Parathyroid adenoma (tissue), 2 donors: Measurements from ENCODE around the gene SNTN.
"Not testable (repeated sequence)": the region's sequence is repeated elsewhere in the genome, so short reads cannot be mapped to it uniquely, and the experiment has no call there.

Experiments used
- H2AFZ ChIP-seq: fragments of 300-600 bp; sonication (generic); one replicate; pipeline ENCODE4 v1.7.0; 2017; ENCODE audit warnings: antibody characterized with exemption, mild to moderate bottlenecking
- H3K27ac ChIP-seq: fragments of 300-600 bp; sonication (generic); one replicate; pipeline ENCODE4 v1.7.0; 2017
- H3K27me3 ChIP-seq: fragments of 300-600 bp; sonication (generic); one replicate; pipeline ENCODE4 v1.7.0; 2017; ENCODE audit warnings: low read length; ENCODE audit not compliant: control insufficient read depth, insufficient read depth
- H3K36me3 ChIP-seq: fragments of 300-600 bp; sonication (generic); one replicate; pipeline ENCODE4 v1.7.0; 2017; ENCODE audit warnings: low read length; ENCODE audit not compliant: control insufficient read depth, insufficient read depth
- H3K4me1 ChIP-seq: fragments of 300-600 bp; sonication (generic); one replicate; pipeline ENCODE4 v1.7.0; 2017; ENCODE audit warnings: control low read depth
- H3K4me2 ChIP-seq: fragments of 300-600 bp; sonication (generic); one replicate; pipeline ENCODE4 v1.7.0; 2017; ENCODE audit warnings: low read length
- H3K4me3 ChIP-seq: fragments of 300-600 bp; sonication (generic); one replicate; pipeline ENCODE4 v1.7.0; 2017; ENCODE audit warnings: low read depth, low read length
- H3K79me2 ChIP-seq: fragments of 300-600 bp; sonication (generic); one replicate; pipeline ENCODE4 v1.7.0; 2017; ENCODE audit warnings: control low read depth
- H3K9ac ChIP-seq: fragments of 300-600 bp; sonication (generic); one replicate; pipeline ENCODE4 v1.7.0; 2017; ENCODE audit warnings: mild to moderate bottlenecking
- H3K9me3 ChIP-seq: fragments of 300-600 bp; sonication (generic); one replicate; pipeline ENCODE4 v1.7.0; 2017; ENCODE audit warnings: low read length; ENCODE audit not compliant: control insufficient read depth
- TF ChIP-seq, protein P1 (sequence below): fragments of 300-600 bp; sonication (generic); IDR thresholded peaks from one replicate; pipeline ENCODE4 v1.7.0; 2017; ENCODE audit warnings: antibody characterized with exemption, mild to moderate bottlenecking
- donor health status: primary hyperparathyroidism.

The SNTN gene

DNA sequence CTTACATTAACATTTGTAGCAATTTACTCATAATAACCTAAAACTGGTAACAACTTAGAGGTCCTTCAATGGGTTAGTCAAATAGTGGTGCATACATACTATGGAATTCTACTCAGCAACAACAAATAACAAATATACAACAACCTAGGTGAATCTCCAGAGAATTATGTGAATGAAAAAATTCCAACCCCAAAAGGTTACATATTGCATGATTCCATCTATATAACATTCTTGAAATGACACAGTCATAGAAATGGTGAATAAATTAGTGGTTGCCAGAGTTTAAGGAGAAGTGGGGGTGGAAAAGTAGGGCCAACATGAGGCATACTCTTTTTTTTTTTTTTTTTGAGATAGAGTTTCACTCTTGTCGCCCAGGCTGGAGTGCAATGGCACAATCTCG lies 12.7 kb upstream of the SNTN start:
- Histone ChIP-seq H3K9me3 (no peaks in the 10 kb centered on the region), H3K4me3 (no peak overlapping the region), H3K4me2 (no peak overlapping the region), H3K9ac (no peak overlapping the region), H2AFZ (no peak overlapping the region), H3K27me3 (no peaks in the 10 kb centered on the region), H3K27ac (no peak overlapping the region), H3K36me3 (no peaks in the 10 kb centered on the region), H3K4me1 (no peaks in the 10 kb centered on the region), H3K79me2 (no peaks in the 10 kb centered on the region)
- TF ChIP-seq, protein P1, sequence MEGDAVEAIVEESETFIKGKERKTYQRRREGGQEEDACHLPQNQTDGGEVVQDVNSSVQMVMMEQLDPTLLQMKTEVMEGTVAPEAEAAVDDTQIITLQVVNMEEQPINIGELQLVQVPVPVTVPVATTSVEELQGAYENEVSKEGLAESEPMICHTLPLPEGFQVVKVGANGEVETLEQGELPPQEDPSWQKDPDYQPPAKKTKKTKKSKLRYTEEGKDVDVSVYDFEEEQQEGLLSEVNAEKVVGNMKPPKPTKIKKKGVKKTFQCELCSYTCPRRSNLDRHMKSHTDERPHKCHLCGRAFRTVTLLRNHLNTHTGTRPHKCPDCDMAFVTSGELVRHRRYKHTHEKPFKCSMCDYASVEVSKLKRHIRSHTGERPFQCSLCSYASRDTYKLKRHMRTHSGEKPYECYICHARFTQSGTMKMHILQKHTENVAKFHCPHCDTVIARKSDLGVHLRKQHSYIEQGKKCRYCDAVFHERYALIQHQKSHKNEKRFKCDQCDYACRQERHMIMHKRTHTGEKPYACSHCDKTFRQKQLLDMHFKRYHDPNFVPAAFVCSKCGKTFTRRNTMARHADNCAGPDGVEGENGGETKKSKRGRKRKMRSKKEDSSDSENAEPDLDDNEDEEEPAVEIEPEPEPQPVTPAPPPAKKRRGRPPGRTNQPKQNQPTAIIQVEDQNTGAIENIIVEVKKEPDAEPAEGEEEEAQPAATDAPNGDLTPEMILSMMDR, result no peak

DNA sequence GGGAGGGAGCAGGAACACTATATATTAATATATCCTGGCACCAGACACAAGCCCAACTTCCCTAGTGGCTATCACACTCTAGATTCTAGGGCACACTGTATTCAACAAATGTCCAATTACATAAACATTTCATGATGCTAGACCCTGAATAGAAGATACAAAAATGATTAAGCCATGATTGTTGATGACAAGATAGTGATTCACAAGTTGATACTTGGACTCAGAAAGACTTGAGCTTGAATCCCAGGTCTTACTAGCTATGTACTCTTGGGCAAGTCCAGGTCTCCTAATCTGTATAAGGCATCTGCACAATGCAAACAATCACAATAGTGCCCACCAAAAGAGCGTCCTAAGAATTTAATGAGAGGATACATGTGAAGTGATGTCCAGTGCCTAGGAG lies 10.0 kb upstream of the SNTN start:
- no peaks in the 10 kb centered on the region for H3K79me2 ChIP-seq
- no peak overlapping the region for H3K4me2 ChIP-seq
- no peaks in the 10 kb centered on the region for H3K36me3 ChIP-seq
- H3K4me1 ChIP-seq, result no peaks in the 10 kb centered on the region
- no peaks in the 10 kb centered on the region for H3K9me3 ChIP-seq
- no peak overlapping the region for H3K9ac ChIP-seq
- H3K27me3 ChIP-seq, result no peaks in the 10 kb centered on the region
- no peak overlapping the region for H3K4me3 ChIP-seq
- TF ChIP-seq, protein P1, result no peak
- H3K27ac ChIP-seq, result no peak overlapping the region
- H2AFZ ChIP-seq, result no peak overlapping the region

DNA sequence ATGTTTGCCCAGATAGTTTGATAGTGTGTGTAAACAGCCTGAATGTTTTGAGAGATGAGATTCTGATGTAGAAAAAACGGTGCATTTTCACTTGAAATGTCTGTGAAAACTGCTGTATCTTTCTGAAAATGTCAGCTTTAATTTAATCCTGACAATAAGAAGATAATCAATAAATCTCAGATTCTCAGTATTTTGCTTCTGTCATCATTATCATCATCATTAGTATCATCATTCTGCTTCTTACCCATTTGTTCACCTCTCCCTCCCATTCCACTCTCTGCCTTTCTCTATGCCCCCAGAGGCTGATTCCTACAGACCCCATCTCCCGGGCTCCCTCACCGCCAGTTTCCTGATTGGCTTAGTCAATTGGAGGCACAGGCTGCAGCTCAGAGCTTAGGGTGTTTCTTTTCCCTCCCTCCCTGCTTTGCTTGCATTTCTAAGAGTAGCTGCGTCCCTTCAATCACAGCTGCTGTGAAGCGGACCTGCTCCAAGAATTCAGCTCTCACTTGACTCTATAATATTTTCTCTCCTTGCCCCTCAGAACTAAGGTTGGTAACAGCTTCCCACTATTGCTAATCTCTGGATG lies 8.2 kb upstream of the SNTN start:
- Histone ChIP-seq H3K27me3 (no peaks in the 10 kb centered on the region), H3K79me2 (no peaks in the 10 kb centered on the region), H3K36me3 (no peaks in the 10 kb centered on the region), H3K4me3 (no peak overlapping the region), H3K4me2 (no peak overlapping the region), H3K4me1 (no peaks in the 10 kb centered on the region), H3K9me3 (no peaks in the 10 kb centered on the region), H3K27ac (no peak overlapping the region), H3K9ac (no peak overlapping the region), H2AFZ (no peak overlapping the region)
- TF ChIP-seq, protein P1, result no peak

DNA sequence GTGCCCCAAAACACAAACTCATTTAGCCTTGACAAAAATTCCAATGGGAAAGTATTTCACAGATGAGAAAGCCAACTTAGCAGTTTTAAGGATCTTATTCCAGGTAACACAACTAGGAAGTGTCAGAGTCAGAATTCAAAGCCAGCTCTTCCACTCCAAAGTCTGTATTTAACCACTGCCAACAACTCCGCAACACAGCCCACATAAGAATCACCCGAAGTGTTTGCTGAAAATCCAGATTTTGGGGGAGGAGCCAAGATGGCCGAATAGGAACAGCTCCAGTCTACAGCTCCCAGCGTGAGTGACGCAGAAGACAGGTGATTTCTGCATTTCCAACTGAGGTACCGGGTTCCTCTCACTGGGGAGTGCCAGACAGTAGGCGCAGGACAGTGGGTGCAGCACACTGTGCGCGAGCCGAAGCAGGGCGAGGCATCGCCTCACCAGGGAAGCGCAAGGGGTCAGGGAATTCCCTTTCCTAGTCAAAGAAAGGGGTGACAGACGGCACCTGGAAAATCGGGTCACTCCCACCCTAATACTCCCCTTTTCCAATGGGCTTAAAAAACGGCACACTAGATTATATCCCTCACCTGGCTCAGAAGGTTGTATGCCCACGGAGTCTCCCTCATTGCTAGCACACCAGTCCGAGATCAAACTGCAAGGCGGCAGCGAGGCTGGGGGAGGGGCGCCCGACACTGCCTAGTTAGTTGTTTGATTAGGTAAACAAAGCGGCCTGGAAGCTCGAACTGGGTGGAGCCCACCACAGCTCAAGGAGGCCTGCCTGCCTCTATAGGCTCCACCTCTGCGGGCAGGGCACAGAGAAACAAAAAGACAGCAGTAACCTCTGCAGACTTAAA lies 7.3 kb upstream of the SNTN start:
- not testable (repeated sequence) for H3K4me2 ChIP-seq, H3K4me1 ChIP-seq, H3K9me3 ChIP-seq, H3K27me3 ChIP-seq, H3K79me2 ChIP-seq, H3K4me3 ChIP-seq, H3K27ac ChIP-seq, H3K9ac ChIP-seq, H3K36me3 ChIP-seq, H2AFZ ChIP-seq

DNA sequence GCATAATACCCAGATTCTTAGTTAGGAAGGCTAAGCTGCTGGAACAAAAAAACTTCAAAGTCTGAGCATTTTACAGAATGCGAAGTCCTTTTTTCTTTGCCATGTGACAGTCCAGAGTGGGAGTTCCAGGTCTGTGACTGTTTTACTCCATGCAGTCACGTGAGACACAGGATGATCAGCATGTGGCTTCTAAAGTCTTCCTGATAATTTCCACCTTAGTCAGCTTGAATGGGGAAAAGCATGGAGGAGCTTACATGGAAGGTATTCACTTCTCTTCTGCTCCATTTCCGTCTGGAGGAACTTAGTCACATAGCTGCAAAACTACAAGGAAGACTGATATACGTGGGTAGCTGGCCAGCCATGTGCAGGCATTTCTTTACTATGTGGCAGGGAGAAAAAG lies 1.7 kb downstream of the SNTN start:
- no peak overlapping the region for H3K9ac ChIP-seq
- H3K4me1 ChIP-seq, result no peaks in the 10 kb centered on the region
- H3K4me2 ChIP-seq, result no peak overlapping the region
- no peak overlapping the region for H3K27ac ChIP-seq
- no peaks in the 10 kb centered on the region for H3K36me3 ChIP-seq
- no peaks in the 10 kb centered on the region for H3K79me2 ChIP-seq
- no peak overlapping the region for H3K4me3 ChIP-seq
- no peak overlapping the region for H2AFZ ChIP-seq
- H3K27me3 ChIP-seq, result no peaks in the 10 kb centered on the region
- no peaks in the 10 kb centered on the region for H3K9me3 ChIP-seq
- TF ChIP-seq, protein P1, result no peak
